GM12872 (cell line): Measurements from ENCODE around the gene OLA1.

Source experiments
- CTCF ChIP-seq: IDR thresholded peaks from 3 replicates; pipeline ENCODE4 v1.5.1; 2011; ENCODE audit warnings: low read depth, mild to moderate bottlenecking, low read length, moderate library complexity; ENCODE audit not compliant: insufficient read depth

The OLA1 gene

GRCh38 chr2:174192664-174193063, 55.7 kb downstream of the OLA1 start:
- no peak for TF ChIP-seq CTCF

- no peak for TF ChIP-seq CTCF
Observed at GRCh38 chr2:174191342-174192074, 56.8 kb downstream of the OLA1 start.

- no peak for TF ChIP-seq CTCF
Observed at GRCh38 chr2:174184915-174185314, 63.4 kb downstream of the OLA1 start.

GRCh38 chr2:174184504-174184903, 63.8 kb downstream of the OLA1 start:
- TF ChIP-seq CTCF: no peak

GRCh38 chr2:174183076-174183475, 65.3 kb downstream of the OLA1 start:
- no peak for TF ChIP-seq CTCF

- no peak for TF ChIP-seq CTCF
Observed at GRCh38 chr2:174181368-174181767, 67.0 kb downstream of the OLA1 start.

GRCh38 chr2:174180726-174181236, 67.6 kb downstream of the OLA1 start:
- TF ChIP-seq CTCF: no peak
